Measurements from ENCODE around the gene MAPK12.

The MAPK12 gene

GRCh38 chr22:50267591-50268390 is 6.3 kb upstream of the MAPK12 start:
- no peak for DNase-seq (ENCODE audit: low spot score)

GRCh38 chr22:50266994-50267393 is 5.5 kb upstream of the MAPK12 start:
- DNase-seq (ENCODE audit: low spot score), result no peak

GRCh38 chr22:50264946-50265669 is 3.6 kb upstream of the MAPK12 start:
- DNase-seq (ENCODE audit: low spot score), result no peak

- no peak for DNase-seq (ENCODE audit: low spot score)
Observed at GRCh38 chr22:50264104-50264745, 2.7 kb upstream of the MAPK12 start.

GRCh38 chr22:50262973-50263617 is 1.6 kb upstream of the MAPK12 start:
- no peak for DNase-seq (ENCODE audit: low spot score)

GRCh38 chr22:50262460-50262911 is 1.0 kb upstream of the MAPK12 start:
- DNase-seq (ENCODE audit: low spot score), result no peak

- DNase-seq (ENCODE audit: low spot score), result peak; percentile 42
Observed at GRCh38 chr22:50260801-50261614, 475 bp downstream of the MAPK12 start.

GRCh38 chr22:50260434-50260800 is 1.1 kb downstream of the MAPK12 start:
- DNase-seq (ENCODE audit: low spot score), result no peak

GRCh38 chr22:50259302-50259701 is 2.2 kb downstream of the MAPK12 start:
- no peak for DNase-seq (ENCODE audit: low spot score)

- no peak for DNase-seq (ENCODE audit: low spot score)
Observed at GRCh38 chr22:50258361-50259292, 2.9 kb downstream of the MAPK12 start.

GRCh38 chr22:50257451-50258360 is 3.8 kb downstream of the MAPK12 start:
- no peak for DNase-seq (ENCODE audit: low spot score)

GRCh38 chr22:50257041-50257440 is 4.4 kb downstream of the MAPK12 start:
- DNase-seq (ENCODE audit: low spot score), result no peak

- DNase-seq (ENCODE audit: low spot score), result no peak
Observed at GRCh38 chr22:50256258-50256862, 5.1 kb downstream of the MAPK12 start.

GRCh38 chr22:50255607-50256006 is 5.9 kb downstream of the MAPK12 start:
- DNase-seq (ENCODE audit: low spot score), result no peak

- no peak for DNase-seq (ENCODE audit: low spot score)
Observed at GRCh38 chr22:50255099-50255498, 6.4 kb downstream of the MAPK12 start.

- DNase-seq (ENCODE audit: low spot score), result no peak
Observed at GRCh38 chr22:50253941-50254340, 7.5 kb downstream of the MAPK12 start.

- no peak for DNase-seq (ENCODE audit: low spot score)
Observed at GRCh38 chr22:50253046-50253915, 8.2 kb downstream of the MAPK12 start.
